GM21367 (cell line): ENCODE data around the gene PCDHGC5.

Source experiments
- ATAC-seq: cut with Tn5 transposase; IDR thresholded peaks from one replicate; pipeline ENCODE4 v1.9.1; 2021; ENCODE audit not compliant: unreplicated experiment

PCDHGC5 gene

DNA sequence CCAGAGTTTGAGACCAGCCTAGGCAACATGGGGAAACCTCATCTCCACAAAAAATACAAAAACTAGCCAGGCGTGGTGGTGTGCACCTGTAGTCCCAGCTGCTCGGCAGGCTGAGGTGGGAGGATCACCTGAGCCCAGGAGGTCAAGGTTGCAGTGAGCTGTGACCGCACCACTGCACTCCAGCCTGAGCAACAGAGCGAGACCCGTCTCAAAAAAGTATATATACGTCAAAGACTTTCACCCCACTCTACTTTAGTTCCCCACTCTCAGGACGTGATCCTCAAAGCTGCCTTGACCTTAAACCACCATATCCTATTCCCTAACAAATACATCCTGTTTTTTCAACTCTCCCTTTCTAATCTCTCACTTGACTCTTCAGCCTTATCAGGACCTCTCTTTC, 41.0 kb downstream of the PCDHGC5 start:
- ATAC-seq: peak; percentile 52

GRCh38 chr5:141532726-141533125, 43.8 kb downstream of the PCDHGC5 start:
- ATAC-seq: no peak

GRCh38 chr5:141533897-141534296, 45.0 kb downstream of the PCDHGC5 start:
- no peak for ATAC-seq

- ATAC-seq: no peak
Measured at GRCh38 chr5:141534492-141535213, 45.8 kb downstream of the PCDHGC5 start.
